Measurements from ENCODE around the gene FAF1. TPM values are rescaled to one million over a fixed set of nuclear protein-coding genes. Genes with fewer than 3 reads are reported as not detected.

The FAF1 gene
- total and polyA plus RNA-seq, 4 donors: 27.2 to 51.6 (median 37.1) TPM

GRCh38 chr1:50930965-50931737, 28.9 kb downstream of the FAF1 start:
- 81 to 85% methylated on average over 6 of the region's 6 CpGs for WGBS, 2 donors
- H3K27me3 ChIP-seq (ENCODE audit: control insufficient read depth in 3 of 3, insufficient read depth in 3 of 3, low read length in 2 of 3): no peaks in the 10 kb centered on the region
- ATAC-seq (ENCODE audit: insufficient read depth, low FRiP score) (no peak), DNase-seq (no peak)
- H3K9me3 ChIP-seq (ENCODE audit: control insufficient read depth in 4 of 4, insufficient read depth in 3 of 4, low read length in 3 of 4): no peaks in the 10 kb centered on the region
- H3K4me3 ChIP-seq: no peak overlapping the region
- no peak for TF ChIP-seq CTCF (IDR thresholded peaks at IDR 0.05; ENCODE audit: control extremely low read depth, extremely low read depth)
- no peak overlapping the region for H3K9ac ChIP-seq (ENCODE audit: insufficient read depth in 1 of 2, low read length in 2 of 2)
- H3K27ac ChIP-seq (ENCODE audit: low read depth in 1 of 2, low read length in 1 of 2): no peak overlapping the region
- H3K4me1 ChIP-seq (ENCODE audit: control insufficient read depth in 5 of 5, insufficient read depth in 5 of 5, low read length in 5 of 5): peaks cover 0 to 2% (median 0%) of the 10 kb centered on the region in 5 donors
- H3K36me3 ChIP-seq (ENCODE audit: control insufficient read depth in 4 of 4, insufficient read depth in 4 of 4, low read length in 4 of 4): peaks cover 0 to 2% (median 0%) of the 10 kb centered on the region in 4 donors

GRCh38 chr1:50930193-50930592, 29.9 kb downstream of the FAF1 start:
- Histone ChIP-seq H3K27ac (ENCODE audit: low read depth in 1 of 2, low read length in 1 of 2) (no peak overlapping the region), H3K4me1 (ENCODE audit: control insufficient read depth in 5 of 5, insufficient read depth in 5 of 5, low read length in 5 of 5) (peaks cover 0 to 2% (median 0%) of the 10 kb centered on the region in 5 donors), H3K9me3 (ENCODE audit: control insufficient read depth in 4 of 4, insufficient read depth in 3 of 4, low read length in 3 of 4) (no peaks in the 10 kb centered on the region), H3K9ac (ENCODE audit: insufficient read depth in 1 of 2, low read length in 2 of 2) (no peak overlapping the region), H3K4me3 (no peak overlapping the region), H3K27me3 (ENCODE audit: control insufficient read depth in 3 of 3, insufficient read depth in 3 of 3, low read length in 2 of 3) (no peaks in the 10 kb centered on the region), H3K36me3 (ENCODE audit: control insufficient read depth in 4 of 4, insufficient read depth in 4 of 4, low read length in 4 of 4) (peaks cover 0 to 2% (median 0%) of the 10 kb centered on the region in 4 donors)
- no peak for TF ChIP-seq CTCF (IDR thresholded peaks at IDR 0.05; ENCODE audit: control extremely low read depth, extremely low read depth)
- no peak for DNase-seq
- ATAC-seq (ENCODE audit: insufficient read depth, low FRiP score): no peak

GRCh38 chr1:50929376-50929958, 30.6 kb downstream of the FAF1 start:
- DNase-seq (peak in 2 of 3 donors; percentile 42 to 55), ATAC-seq (ENCODE audit: insufficient read depth, low FRiP score) (no peak)
- TF ChIP-seq CTCF (IDR thresholded peaks at IDR 0.05; ENCODE audit: control extremely low read depth, extremely low read depth): peak; percentile 25
- H3K9ac ChIP-seq (ENCODE audit: insufficient read depth in 1 of 2, low read length in 2 of 2): no peak overlapping the region
- H3K4me1 ChIP-seq (ENCODE audit: control insufficient read depth in 5 of 5, insufficient read depth in 5 of 5, low read length in 5 of 5): peaks cover 0 to 2% (median 0%) of the 10 kb centered on the region in 5 donors
- no peak overlapping the region for H3K4me3 ChIP-seq
- H3K27me3 ChIP-seq (ENCODE audit: control insufficient read depth in 3 of 3, insufficient read depth in 3 of 3, low read length in 2 of 3): no peaks in the 10 kb centered on the region
- no peak overlapping the region for H3K27ac ChIP-seq (ENCODE audit: low read depth in 1 of 2, low read length in 1 of 2)
- H3K36me3 ChIP-seq (ENCODE audit: control insufficient read depth in 4 of 4, insufficient read depth in 4 of 4, low read length in 4 of 4): peaks cover 0 to 2% (median 0%) of the 10 kb centered on the region in 4 donors
- H3K9me3 ChIP-seq (ENCODE audit: control insufficient read depth in 4 of 4, insufficient read depth in 3 of 4, low read length in 3 of 4): peaks cover 0 to 1% (median 0%) of the 10 kb centered on the region in 4 donors
- 56 to 77% methylated on average over 2 of the region's 2 CpGs for WGBS, 2 donors
